Neural progenitor cell (in vitro differentiated cells): ENCODE results near the gene NCK2. TPM values are rescaled to one million over a fixed set of nuclear protein-coding genes. Genes with fewer than 3 reads are reported as not detected.
A peak's percentile ranks its signal among the peaks of the same experiment; 100 is the strongest.

ENCODE experiments used
- DNase-seq: peaks from one replicate; pipeline ENCODE4 v3.0.0-alpha.2; 2016; ENCODE audit warnings: low spot score
- H2AFZ ChIP-seq: fragments of 200-600 bp; sonication (generic); replicated peaks from 2 replicates; pipeline ENCODE4 v1.6.1; 2016; ENCODE audit warnings: antibody characterized with exemption
- H3F3A ChIP-seq: fragments of 200-600 bp; sonication (generic); 2 replicates; pipeline ENCODE4 v1.6.1; 2016; ENCODE audit warnings: antibody characterized with exemption, low read depth
- H3K27ac ChIP-seq: fragments of 200-600 bp; sonication (generic); 2 replicates; pipeline ENCODE4 v1.5.1; 2016; ENCODE audit warnings: mild to moderate bottlenecking
- H3K27me3 ChIP-seq: fragments of 200-600 bp; sonication (generic); 2 replicates; pipeline ENCODE4 v1.6.1; 2016; ENCODE audit warnings: mild to moderate bottlenecking, moderate library complexity
- H3K36me3 ChIP-seq: fragments of 200-600 bp; sonication (generic); 2 replicates; pipeline ENCODE4 v1.5.1; 2016
- H3K4me1 ChIP-seq: fragments of 200-600 bp; sonication (generic); 2 replicates; pipeline ENCODE4 v1.6.1; 2016; ENCODE audit warnings: mixed run types
- H3K4me2 ChIP-seq: fragments of 200-600 bp; sonication (generic); 2 replicates; pipeline ENCODE4 v1.6.1; 2016
- H3K4me3 ChIP-seq: fragments of 200-600 bp; sonication (generic); 2 replicates; pipeline ENCODE4 v1.5.1; 2016
- H3K79me2 ChIP-seq: fragments of 200-600 bp; sonication (generic); 2 replicates; pipeline ENCODE4 v1.6.1; 2016; ENCODE audit warnings: low read depth
- H3K9ac ChIP-seq: fragments of 200-600 bp; sonication (generic); 2 replicates; pipeline ENCODE4 v1.6.1; 2016
- H3K9me3 ChIP-seq: fragments of 200-600 bp; sonication (generic); 2 replicates; pipeline ENCODE4 v1.5.1; 2016; ENCODE audit warnings: low read depth
- H4K20me1 ChIP-seq: fragments of 200-600 bp; sonication (generic); 2 replicates; pipeline ENCODE4 v1.6.1; 2016; ENCODE audit warnings: low read depth
- H3K27ac Mint-ChIP-seq: 3 replicates; pipeline ENCODE4 v1.8.0; 2021; ENCODE audit warnings: mixed read lengths
- H3K27me3 Mint-ChIP-seq: 2 replicates; pipeline ENCODE4 v1.8.0; 2022; ENCODE audit warnings: low read depth, mild to moderate bottlenecking, inconsistent platforms, moderate library complexity, mixed read lengths; ENCODE audit not compliant: insufficient read depth
- H3K36me3 Mint-ChIP-seq: 3 replicates; pipeline ENCODE4 v1.8.0; 2021; ENCODE audit warnings: mixed read lengths
- H3K4me1 Mint-ChIP-seq: 3 replicates; pipeline ENCODE4 v1.8.0; 2021; ENCODE audit warnings: mixed read lengths
- H3K4me3 Mint-ChIP-seq: 3 replicates; pipeline ENCODE4 v1.8.0; 2021; ENCODE audit warnings: mild to moderate bottlenecking, moderate library complexity, mixed read lengths
- H3K9me3 Mint-ChIP-seq: 3 replicates; pipeline ENCODE4 v1.8.0; 2020; ENCODE audit warnings: mixed read lengths
- CTCF ChIP-seq: fragments of 200-600 bp; sonication (generic); IDR thresholded peaks from 2 replicates; pipeline ENCODE4 v1.5.1; 2017; ENCODE audit warnings: antibody characterized with exemption, mild to moderate bottlenecking
- EZH2 ChIP-seq: fragments of 200-600 bp; sonication (generic); IDR thresholded peaks from 2 replicates; pipeline ENCODE4 v1.6.1; 2017; ENCODE audit warnings: antibody characterized with exemption, mild to moderate bottlenecking, moderate library complexity
- EZH2phosphoT487 ChIP-seq: fragments of 200-600 bp; sonication (generic); IDR thresholded peaks from 2 replicates; pipeline ENCODE4 v1.6.1; 2017; ENCODE audit warnings: antibody characterized with exemption
- total RNA-seq: library from RNA; depleted of rRNA; stranded (reverse); fragments of >200 nt; gene quantifications from 2 replicates; pipeline ENCODE4 v1.2.3, GENCODE V29; 2015; ENCODE audit warnings: low replicate concordance

NCK2 gene
- total RNA-seq, 1 donor from 2014 or later, result 26.2 TPM

GRCh38 chr2:105741617-105742016, 3.1 kb upstream of the NCK2 start:
- Histone ChIP-seq H3K4me3 (no peak overlapping the region), H3K79me2 (peaks cover 15% of the 10 kb centered on the region), H3K27ac (no peak overlapping the region), H2AFZ (no peak overlapping the region), H3K9me3 (no peaks in the 10 kb centered on the region), H3F3A (peaks cover 11% of the 10 kb centered on the region), H4K20me1 (peaks cover 12% of the 10 kb centered on the region), H3K36me3 (no peaks in the 10 kb centered on the region), H3K4me2 (no peak overlapping the region), H3K4me1 (peaks cover 10% of the 10 kb centered on the region), H3K27me3 (peaks cover 33% of the 10 kb centered on the region), H3K9ac (no peak overlapping the region)
- TF ChIP-seq EZH2, result no peak
- Mint-ChIP-seq H3K36me3 (peaks cover 3% of the 10 kb centered on the region), H3K4me1 (peaks cover 25% of the 10 kb centered on the region), H3K27me3 (peaks cover 9% of the 10 kb centered on the region), H3K27ac (no peak overlapping the region), H3K4me3 (no peak overlapping the region), H3K9me3 (no peaks in the 10 kb centered on the region)
- DNase-seq, result no peak

- Mint-ChIP-seq H3K9me3 (peaks cover 5% of the 10 kb centered on the region), H3K27me3 (peaks cover 11% of the 10 kb centered on the region), H3K36me3 (peaks cover 17% of the 10 kb centered on the region), H3K4me1 (peaks cover 36% of the 10 kb centered on the region), H3K27ac (peak overlapping the region; percentile 96), H3K4me3 (peak overlapping the region; percentile 90)
- TF ChIP-seq CTCF (no peak), EZH2 (no peak), EZH2phosphoT487 (no peak)
- Histone ChIP-seq H3K27ac (no peak overlapping the region), H4K20me1 (peaks cover 39% of the 10 kb centered on the region), H3F3A (peaks cover 11% of the 10 kb centered on the region), H3K9ac (no peak overlapping the region), H3K4me1 (peaks cover 10% of the 10 kb centered on the region), H3K79me2 (peaks cover 42% of the 10 kb centered on the region), H2AFZ (peak overlapping the region; percentile 81), H3K9me3 (no peaks in the 10 kb centered on the region), H3K4me3 (peak overlapping the region; percentile 77), H3K27me3 (peaks cover 33% of the 10 kb centered on the region), H3K4me2 (peak overlapping the region; percentile 84), H3K36me3 (no peaks in the 10 kb centered on the region)
- peak; percentile 86 for DNase-seq
These were observed 412 bp upstream of the NCK2 start for GRCh38 chr2:105744091-105744908.

- Histone ChIP-seq H3K4me1 (peaks cover 10% of the 10 kb centered on the region), H4K20me1 (peaks cover 60% of the 10 kb centered on the region), H3F3A (peaks cover 11% of the 10 kb centered on the region), H3K27me3 (peaks cover 33% of the 10 kb centered on the region), H2AFZ (no peak overlapping the region), H3K9me3 (no peaks in the 10 kb centered on the region), H3K79me2 (peaks cover 63% of the 10 kb centered on the region), H3K27ac (no peak overlapping the region), H3K4me2 (peak overlapping the region; percentile 91), H3K36me3 (no peaks in the 10 kb centered on the region), H3K9ac (peak overlapping the region; percentile 78), H3K4me3 (peak overlapping the region; percentile 100)
- peaks cover 36% of the 10 kb centered on the region for H3K36me3 Mint-ChIP-seq
- H3K4me3 Mint-ChIP-seq, result peak overlapping the region; percentile 95
- peak overlapping the region; percentile 90 for H3K27ac Mint-ChIP-seq
- peak; percentile 76 for DNase-seq
- TF ChIP-seq CTCF, result no peak
- no peak for TF ChIP-seq EZH2phosphoT487
- TF ChIP-seq EZH2, result no peak
- peaks cover 22% of the 10 kb centered on the region for H3K9me3 Mint-ChIP-seq
- H3K27me3 Mint-ChIP-seq, result peaks cover 12% of the 10 kb centered on the region
- peaks cover 29% of the 10 kb centered on the region for H3K4me1 Mint-ChIP-seq
These were observed 1.7 kb downstream of the NCK2 start for GRCh38 chr2:105746177-105747080.
